ENCODE data around the gene ZNF292. TPM values are rescaled to one million over a fixed set of nuclear protein-coding genes. Genes with fewer than 3 reads are reported as not detected.

ZNF292 gene
- total and polyA plus RNA-seq, 7 donors = 3.0 to 117 (median 50.7) TPM

- no peak for DNase-seq
- H3K27ac ChIP-seq = no peak overlapping the region
- intact Hi-C loops (cut with DNase I) = loop anchor here (5.0 kb wide), 1 partner anchor 37 kb away; no protein-coding TSS in a partner anchor
- 80 to 85% methylated on average over 2 of the region's 2 CpGs for WGBS, 2 donors
- no peaks in the 10 kb centered on the region for H3K27me3 ChIP-seq
- TF ChIP-seq EP300 (IDR thresholded peaks at IDR 0.05) (no peak), POLR2AphosphoS5 (IDR thresholded peaks at IDR 0.05) (no peak), CTCF (IDR thresholded peaks at IDR 0.05) (no peak), POLR2A (IDR thresholded peaks at IDR 0.05) (no peak)
- H3K4me3 ChIP-seq = no peak overlapping the region
- H3K4me1 ChIP-seq = peaks cover 0 to 63% (median 28%) of the 10 kb centered on the region in 4 donors
- H3K9me3 ChIP-seq = no peaks in the 10 kb centered on the region
- no peaks in the 10 kb centered on the region for H3K36me3 ChIP-seq
These were observed 9.8 kb downstream of the ZNF292 start for GRCh38 chr6:87165185-87165584.

DNA sequence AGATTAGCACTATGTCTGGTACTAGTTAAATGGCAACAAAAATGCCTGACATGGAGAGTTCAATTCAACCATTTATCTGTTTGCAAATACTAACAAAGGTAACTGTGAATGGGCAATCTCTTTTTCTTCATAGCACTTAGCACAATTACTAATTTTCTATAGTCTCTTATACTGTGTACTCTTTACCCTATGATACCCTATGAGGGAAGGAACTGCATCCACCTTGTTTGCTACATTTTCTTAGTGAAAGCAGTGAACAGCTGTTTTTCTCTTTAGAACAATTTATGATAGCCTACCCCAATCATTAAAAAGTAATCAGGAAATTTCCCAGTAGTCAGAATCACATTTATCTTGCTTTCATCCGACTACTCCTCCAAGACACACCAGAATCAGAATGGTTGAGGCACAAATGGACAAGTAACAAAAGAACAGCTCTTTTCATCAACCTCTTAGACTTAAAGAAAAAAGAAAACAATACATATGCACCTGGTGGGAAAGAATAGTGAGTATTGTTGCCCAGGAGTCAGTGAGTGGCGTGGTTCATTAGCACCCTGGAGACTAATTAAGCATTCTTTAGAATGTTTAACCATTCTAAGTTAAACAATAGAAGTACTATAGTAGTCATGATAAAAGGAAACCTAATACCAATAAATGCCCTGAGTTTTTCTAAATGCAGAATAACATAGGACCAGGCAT is 16.7 kb downstream of the ZNF292 start:
- Histone ChIP-seq H3K36me3 (no peaks in the 10 kb centered on the region), H3K9me3 (no peaks in the 10 kb centered on the region), H3K27me3 (no peaks in the 10 kb centered on the region), H3K4me3 (no peak overlapping the region), H3K4me1 (peaks cover 0 to 55% (median 17%) of the 10 kb centered on the region in 4 donors), H3K27ac (no peak overlapping the region)
- no peak for DNase-seq
- no peak for TF ChIP-seq POLR2AphosphoS5 (IDR thresholded peaks at IDR 0.05)
- TF ChIP-seq CTCF (IDR thresholded peaks at IDR 0.05) = no peak
- no peak for TF ChIP-seq POLR2A (IDR thresholded peaks at IDR 0.05)
- no peak for TF ChIP-seq EP300 (IDR thresholded peaks at IDR 0.05)
- intact Hi-C loops (cut with DNase I) = no loop called here
- WGBS, 2 donors = 92% methylated on average over 2 of the region's 2 CpGs

GRCh38 chr6:87174078-87174579 is 18.8 kb downstream of the ZNF292 start:
- peak overlapping the region in 1 of 4 donors; percentile 35 for H3K27ac ChIP-seq

DNA sequence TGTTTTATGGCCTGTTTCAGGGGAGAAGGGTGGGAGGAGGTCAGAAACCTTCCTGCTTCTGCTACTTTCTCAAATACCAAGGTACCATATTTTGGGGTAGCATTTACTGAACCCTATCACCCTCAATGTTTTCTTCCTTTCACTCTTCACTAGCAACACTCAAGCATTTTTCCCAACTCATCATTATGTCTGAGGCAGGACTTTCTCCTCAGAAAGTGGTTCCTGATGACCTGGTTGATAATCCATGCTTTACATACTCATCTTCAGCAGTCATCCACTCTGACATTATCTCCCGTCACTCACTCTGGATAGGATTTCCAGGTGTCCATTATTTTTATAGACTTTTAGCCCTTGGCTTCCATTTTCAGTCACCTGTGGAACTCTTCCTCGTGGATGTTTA is 21.1 kb downstream of the ZNF292 start:
- TF ChIP-seq EP300 (IDR thresholded peaks at IDR 0.05) (no peak), CTCF (IDR thresholded peaks at IDR 0.05) (no peak), POLR2AphosphoS5 (IDR thresholded peaks at IDR 0.05) (no peak), POLR2A (IDR thresholded peaks at IDR 0.05) (no peak)
- H3K4me3 ChIP-seq = no peak overlapping the region
- no peaks in the 10 kb centered on the region for H3K9me3 ChIP-seq
- DNase-seq = no peak
- no peak overlapping the region for H3K27ac ChIP-seq
- H3K4me1 ChIP-seq = peaks cover 0 to 39% (median 24%) of the 10 kb centered on the region in 4 donors
- intact Hi-C loops (cut with DNase I) = no loop called here
- 92 to 98% methylated on average over 2 of the region's 2 CpGs for WGBS, 2 donors
- no peaks in the 10 kb centered on the region for H3K36me3 ChIP-seq
- H3K27me3 ChIP-seq = no peaks in the 10 kb centered on the region

More at GRCh38 chr6:87174078-87174579, 18.8 kb downstream of the ZNF292 start:
- Histone ChIP-seq H3K4me3 (no peak overlapping the region), H3K27me3 (no peaks in the 10 kb centered on the region), H3K9me3 (no peaks in the 10 kb centered on the region), H3K36me3 (no peaks in the 10 kb centered on the region), H3K4me1 (peaks cover 0 to 49% (median 15%) of the 10 kb centered on the region in 4 donors)
- 50 to 70% methylated on average over 3 of the region's 3 CpGs for WGBS, 2 donors
- intact Hi-C loops (cut with DNase I) = no loop called here
- no peak for TF ChIP-seq POLR2AphosphoS5 (IDR thresholded peaks at IDR 0.05)
- TF ChIP-seq POLR2A (IDR thresholded peaks at IDR 0.05) = no peak
- TF ChIP-seq EP300 (IDR thresholded peaks at IDR 0.05) = no peak
- no peak for TF ChIP-seq CTCF (IDR thresholded peaks at IDR 0.05)
- no peak for DNase-seq

Data from sigmoid colon (tissue), 7 donors.